GM19328 (cell line): ENCODE results near the gene DOP1A.
"Not testable (repeated sequence)": the region's sequence is repeated elsewhere in the genome, so short reads cannot be mapped to it uniquely, and the experiment has no call there.

Experiments used
- ATAC-seq: cut with Tn5 transposase; IDR thresholded peaks from one replicate; pipeline ENCODE4 v1.9.1; 2021; ENCODE audit warnings: mild to moderate bottlenecking, moderate library complexity; ENCODE audit not compliant: unreplicated experiment

DOP1A gene

DNA sequence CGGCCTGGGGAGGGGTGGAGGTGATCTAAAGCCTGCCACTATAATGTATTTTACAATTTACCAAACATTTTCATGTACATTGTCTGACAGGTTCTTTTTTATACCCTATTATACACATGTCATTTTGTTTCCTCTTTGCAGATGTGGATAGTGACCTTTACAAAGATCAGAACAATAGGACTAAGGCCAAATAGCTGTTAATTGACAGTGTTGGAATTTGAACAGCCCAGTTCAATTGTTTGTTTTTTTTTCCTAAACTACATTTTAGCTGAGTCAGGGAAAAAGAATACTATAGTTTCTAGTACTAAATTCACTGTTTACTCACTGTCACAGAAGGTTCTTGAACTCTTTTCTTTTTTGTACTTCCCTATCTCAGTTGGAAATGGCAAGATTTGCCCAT is 85.4 kb downstream of the DOP1A start:
- no peak for ATAC-seq

DNA sequence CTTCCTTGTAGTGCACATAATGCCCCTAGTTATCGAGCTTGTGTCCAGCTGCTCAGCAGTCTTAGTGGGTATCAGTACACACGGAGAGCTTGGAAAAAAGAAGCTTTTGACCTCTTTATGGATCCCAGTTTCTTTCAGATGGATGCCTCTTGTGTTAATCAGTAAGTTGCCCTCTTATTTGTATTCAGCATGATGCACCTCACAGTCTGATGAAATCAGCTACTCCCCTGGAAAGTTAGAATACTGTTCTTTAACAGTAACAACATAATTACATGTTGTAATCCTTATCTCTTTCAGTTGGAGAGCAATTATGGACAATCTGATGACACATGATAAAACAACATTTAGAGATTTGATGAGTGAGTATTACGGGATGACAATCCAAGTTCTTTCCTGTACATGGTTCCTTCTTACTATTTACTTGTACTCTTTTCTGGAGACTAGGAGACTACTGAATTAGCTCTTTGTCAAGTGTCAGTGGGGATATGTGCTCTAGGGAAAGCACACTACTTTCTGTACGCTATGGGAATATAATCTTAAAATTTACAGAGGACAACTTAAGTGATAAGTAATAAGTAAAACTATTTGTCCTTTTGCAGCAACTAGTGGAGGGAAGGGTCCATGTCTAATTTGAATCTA is 86.5 kb downstream of the DOP1A start:
- ATAC-seq, result no peak

DNA sequence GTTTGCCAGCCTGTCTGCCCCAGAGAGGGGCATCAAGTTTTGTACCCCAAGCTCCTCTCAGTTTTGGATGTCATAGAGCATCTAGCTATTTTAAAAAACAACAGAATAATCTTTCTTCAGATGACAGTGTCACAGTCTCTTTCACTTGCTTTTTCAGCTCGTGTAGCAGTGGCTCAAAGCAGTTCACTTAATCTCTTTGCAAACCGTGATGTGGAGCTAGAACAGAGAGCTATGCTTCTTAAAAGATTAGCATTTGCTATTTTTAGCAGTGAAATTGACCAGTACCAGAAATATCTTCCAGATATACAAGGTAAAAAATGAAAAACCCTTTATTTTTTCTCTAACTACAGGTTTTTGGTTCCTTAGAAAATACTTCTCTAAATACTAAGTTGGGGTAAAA is 88.3 kb downstream of the DOP1A start:
- no peak for ATAC-seq

DNA sequence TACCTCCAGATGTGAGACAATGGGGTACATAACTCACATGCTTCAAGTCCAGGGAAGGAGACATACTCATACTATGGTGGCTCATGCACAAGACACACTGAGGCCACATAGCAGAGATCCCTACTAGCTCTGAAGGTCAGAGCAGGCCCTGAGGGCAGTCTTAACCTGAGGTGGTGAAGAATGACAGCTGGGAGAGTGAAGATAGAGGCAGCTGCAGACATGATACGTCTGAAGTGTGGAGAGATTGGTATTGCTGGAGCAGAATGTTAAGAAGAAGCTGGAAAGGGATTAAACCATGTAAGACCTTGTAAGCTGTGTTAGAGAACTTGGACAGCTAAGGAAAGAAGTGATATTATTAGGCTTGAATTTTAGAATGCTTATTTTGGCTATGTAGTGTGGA is 92.7 kb downstream of the DOP1A start:
- no peak for ATAC-seq

DNA sequence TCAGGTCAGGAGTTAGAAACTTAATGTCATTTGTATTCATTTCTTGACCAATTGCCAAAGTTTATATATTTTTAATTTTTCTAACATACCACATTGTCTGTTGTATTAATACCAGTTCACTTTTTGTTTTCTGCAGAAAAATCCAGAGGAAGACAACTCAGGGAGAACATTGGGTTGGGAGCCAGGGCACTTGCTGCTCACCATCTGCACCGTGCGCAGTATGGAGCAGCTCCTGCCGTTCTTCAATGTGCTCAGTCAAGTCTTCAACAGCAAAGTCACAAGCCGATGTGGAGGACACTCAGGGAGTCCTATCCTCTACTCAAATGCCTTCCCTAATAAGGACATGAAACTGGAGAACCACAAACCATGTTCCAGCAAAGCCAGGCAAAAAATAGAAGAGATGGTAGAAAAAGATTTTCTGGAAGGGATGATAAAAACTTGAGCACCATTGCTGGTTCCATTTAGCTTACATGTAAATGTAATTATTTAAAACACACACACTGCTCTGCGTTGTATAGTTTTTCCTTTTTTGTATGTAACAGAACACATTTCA is 100.3 kb downstream of the DOP1A start:
- no peak for ATAC-seq

DNA sequence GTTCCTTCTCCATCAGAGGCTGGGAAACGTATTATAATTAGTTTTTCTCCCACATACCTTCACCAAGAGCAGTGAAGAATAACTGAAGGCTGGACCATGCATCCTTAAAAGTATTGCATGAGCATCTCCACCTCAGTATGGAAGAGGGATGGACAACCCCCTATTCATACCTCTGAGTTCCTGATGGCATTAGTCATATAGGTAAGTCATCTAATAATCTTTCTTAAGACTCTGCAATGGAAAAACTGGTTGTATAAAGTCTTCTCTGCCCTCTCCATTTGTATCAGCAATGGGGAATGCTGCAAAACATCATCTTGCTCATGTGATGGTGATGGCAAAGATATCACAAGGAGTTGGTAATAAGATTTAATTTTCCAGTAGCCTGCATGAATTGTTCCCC is 101.1 kb downstream of the DOP1A start:
- ATAC-seq, result no peak

DNA sequence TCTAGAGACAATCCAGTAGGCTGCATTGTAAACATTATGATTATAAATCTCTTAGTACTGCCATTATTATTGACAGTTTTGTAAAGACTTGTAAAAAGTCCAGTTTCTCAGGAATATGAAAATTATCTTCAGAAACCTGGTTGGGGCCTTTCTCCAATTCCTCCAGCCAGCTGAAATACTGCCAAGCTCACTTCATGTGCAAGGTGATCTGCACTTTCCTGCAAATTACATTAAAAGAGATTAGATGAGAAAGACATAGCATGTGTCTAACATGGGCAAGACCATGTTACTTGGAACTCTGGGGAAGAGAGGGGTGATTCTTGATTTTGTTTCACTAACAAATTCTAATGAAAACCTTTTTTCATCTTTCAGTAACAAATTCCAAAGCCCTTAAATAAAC is 101.6 kb downstream of the DOP1A start:
- no peak for ATAC-seq

DNA sequence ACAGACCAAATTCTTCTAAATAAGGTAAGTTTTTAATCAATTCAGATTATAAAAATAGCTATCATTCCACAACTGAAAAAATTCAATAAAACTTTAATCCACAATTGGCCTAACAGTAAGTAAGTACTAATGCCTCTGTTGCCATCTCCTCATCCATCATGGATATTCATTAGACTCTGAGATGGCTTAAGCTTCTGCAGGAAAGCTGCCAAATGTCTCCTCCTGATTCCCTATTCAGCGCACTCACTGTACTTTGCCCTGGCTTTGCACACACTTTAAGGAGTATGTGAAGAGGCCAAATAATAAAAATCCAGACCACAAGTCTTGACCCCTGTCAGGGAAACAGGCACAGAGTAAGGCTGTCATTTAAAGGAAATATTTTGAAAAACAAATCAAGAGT is 102.0 kb downstream of the DOP1A start:
- ATAC-seq, result no peak

DNA sequence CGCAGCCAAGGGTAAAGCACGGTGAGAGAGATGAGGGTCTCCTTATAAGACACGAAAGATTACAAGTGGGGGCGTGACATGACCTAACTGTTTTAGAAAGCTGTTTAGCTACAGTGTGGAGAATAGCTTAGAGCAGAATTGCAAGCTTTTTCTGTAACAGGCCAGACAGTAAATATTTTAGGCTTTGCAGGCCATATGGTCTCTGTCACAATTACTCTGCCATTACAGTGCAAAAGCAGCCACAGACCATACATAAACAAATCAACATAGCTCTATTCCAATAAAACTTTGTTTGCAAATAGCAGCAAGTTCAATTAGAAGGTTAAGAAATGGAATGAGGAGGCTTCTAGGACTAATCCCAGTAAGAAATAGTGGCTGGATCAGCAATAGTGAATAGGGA is 108.8 kb downstream of the DOP1A start:
- ATAC-seq, result no peak

DNA sequence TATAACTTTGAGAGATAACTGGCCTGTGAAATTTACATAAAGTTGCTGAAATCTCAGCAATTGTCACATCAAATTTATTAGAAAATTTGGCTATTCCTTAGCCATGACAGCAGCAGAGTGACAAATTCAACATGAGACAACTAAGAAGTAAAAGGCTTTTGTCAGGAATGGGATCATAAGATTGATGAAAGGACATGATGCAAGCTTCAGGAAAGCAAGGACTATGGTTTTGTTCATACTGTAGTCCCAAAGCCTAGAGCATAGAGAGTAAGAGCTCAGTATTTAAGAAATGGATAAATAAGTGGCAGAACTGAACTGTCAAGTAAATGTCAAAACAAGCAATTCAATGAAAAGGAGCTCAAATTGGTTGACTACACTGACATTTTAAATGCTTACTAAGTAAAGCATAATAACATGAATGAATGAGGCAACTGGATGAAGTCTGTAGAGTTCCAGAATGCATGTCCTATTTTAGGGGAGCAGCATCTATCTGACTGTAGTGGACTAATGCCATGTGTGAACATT is 113.0 kb downstream of the DOP1A start:
- ATAC-seq, result no peak

DNA sequence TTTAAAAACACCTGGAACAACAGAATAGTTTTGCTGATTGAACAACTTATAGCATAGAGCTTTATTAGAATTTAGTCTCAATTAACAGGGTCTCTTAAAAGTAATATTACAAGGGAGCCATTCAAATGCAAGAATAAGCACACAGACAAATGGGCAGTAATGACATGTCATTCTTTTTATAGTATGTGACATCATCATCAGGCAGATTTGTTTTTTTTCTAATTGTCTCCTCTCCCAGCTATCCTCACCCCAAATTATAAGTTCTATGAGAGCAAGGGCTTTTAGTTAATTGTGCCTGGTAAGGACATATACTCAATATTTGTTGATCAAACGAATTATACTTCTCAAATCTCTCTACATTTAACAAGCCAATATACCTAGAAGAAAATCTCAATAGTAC is 114.6 kb downstream of the DOP1A start:
- ATAC-seq, result no peak

DNA sequence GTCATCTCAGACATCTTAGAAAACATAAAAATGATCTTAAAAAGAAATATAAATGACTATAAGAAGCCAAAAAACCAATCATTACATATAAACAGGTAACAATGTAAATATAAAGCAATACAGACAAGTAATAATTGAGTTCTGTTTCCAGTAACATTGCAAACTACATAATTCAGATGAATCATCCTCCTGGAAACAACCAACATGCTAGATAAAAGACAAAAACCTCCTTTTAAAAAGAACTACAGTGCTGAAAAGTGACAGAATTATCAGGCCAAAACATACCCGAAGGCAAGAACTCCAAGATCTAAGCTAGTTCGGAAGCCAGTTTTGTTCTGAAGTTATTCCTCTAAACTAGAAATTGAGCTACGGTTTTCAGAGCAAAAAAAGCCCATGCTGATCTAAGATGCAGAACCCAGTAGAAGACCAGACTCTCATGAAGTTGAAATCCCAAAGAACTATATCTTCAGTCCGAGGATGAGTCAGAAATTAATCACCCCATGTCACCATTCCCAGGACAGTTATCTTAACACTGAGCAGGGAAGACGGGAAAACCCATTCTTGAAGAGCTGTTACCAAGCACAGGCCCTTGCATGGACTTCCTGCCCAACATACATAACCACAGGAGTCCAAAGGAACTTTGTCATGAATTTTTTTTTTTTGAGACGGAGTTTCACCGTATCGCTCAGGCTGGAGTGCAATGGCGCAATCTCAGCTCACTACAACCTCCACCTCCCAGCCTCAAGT is 115.8 kb downstream of the DOP1A start:
- no peak for ATAC-seq

DNA sequence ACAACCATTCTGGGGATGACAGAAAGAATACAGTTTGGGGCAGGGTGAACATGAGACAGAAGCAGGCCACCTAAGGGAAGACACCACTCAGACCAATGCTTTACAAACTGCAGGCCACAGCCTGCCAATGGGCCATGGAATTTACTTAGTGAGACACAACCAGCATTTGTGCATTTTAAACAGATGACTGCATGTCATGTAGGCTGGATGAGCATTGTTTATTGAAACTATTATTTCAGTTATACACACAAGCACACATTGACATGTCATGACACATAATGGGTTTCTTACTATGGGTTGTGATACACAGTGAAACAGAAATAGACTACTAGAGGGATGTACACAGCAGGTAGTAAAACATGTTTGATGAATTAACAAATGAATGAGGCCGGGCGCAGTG is 117.6 kb downstream of the DOP1A start:
- no peak for ATAC-seq

DNA sequence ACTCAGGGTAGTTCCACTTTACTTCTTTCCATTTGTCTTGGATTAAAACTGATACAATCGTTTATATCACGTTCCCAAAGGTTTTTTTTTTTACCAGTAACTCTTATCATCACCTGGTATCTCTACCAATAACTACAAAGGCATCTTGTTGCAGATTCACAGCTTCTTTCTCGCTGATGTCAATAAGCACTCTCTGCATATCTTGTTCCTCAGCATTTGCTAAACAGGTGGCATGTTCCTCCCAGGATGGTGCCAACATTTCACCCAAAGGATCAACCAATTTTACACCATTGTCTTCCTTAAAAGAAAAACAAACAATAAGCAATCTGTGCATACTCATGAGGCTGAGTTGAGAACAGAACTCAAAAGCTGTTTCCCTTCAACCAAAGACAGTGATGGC is 121.0 kb downstream of the DOP1A start:
- no peak for ATAC-seq

DNA sequence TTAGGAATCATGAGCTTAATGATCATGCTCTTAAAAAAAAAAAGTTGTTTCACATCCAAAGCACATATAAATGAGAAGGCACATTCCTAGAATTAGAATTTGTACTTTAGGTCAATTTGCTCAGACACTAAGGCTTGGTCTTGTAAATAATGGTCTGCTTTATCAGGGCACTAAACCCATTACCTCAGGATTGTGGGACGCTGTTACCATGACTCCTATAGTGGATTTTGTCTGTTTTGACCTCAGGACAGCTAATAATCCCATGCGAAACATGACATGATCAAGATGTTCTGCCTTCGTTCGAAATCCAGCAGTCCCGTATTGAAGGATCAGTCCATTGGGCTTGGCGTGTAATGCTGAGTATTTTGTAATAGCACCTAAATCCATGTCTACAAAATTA is 123.2 kb downstream of the DOP1A start:
- no peak for ATAC-seq

DNA sequence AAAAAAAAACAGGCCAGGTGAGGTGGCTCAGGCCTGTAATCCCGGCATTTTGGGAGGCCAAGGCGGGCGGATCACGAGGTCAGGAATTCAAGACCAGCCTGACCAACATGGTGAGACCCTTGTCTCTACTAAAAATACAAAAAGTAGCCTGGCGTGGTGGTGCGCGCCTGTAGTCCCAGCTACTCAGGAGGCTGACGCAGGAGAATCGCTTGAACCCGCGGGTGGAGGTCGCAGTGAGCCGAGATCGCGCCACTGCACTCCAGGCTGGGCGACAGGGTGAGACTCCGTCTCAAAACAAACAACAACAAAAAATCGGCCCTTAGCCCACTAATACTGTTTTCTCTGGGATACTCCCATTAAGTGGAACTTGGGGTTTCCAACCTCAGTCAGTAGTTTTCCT is 124.5 kb downstream of the DOP1A start:
- not testable (repeated sequence) for ATAC-seq

DNA sequence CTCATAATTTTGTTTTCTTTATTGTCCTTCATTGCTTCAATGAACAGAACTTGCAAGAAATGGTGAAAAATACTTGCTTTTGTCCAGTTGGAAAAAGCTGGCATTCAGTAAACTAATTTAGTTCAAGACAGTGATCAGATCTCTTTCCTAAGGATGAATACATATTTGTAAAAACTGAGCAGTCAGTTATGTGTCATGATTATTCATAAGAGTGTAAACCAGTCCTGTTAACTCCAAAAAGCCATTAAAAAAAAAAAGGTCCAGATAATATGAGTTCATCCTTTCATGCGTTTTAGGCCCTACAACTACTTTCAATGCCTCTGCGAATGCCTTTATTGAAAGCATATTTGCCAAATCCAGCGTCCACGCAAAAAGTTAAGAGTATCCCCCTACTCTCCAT is 125.0 kb downstream of the DOP1A start:
- no peak for ATAC-seq

DNA sequence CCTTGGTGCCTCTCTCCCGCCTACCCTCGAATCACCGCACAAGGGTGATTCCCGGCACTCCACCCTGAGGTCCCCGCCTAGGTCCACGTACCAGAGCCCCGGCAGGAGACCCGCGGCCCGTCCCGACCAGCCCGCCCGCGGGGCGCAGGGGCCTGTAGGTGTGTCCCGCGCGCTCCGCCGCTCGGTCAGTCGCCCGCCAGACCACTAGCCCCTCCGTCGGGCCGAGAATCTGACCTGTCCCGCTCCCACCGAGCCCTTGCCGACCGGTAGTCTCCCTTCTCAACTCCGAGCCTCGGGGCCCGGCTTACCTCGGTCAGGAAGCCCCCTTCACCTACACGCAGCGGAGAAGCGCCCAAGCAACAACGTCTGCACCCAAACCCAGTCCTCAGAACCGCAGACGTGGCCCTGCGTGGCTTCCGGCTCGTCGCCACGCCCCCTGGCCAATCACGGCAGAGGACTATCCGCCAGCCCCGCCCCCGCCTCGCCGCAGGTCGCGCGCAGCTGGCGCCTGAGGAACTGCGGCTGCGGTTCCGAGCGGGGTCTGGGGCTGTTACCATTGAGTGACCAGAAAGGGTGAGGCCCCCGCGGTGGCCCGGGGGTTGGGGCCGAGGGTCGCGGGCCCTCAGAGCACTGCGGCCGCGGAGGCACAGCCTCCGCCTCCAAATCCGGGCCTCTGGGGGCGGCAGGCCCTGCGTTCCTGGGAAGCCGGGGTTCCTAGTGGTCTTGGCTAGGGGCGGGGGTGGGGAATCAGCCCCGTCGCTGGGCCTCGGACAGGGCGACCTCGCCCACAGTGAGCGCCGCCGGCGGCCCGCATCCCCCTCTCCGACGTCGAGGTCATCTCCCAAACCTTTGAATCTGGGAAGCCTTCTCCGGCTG is 125.6 kb downstream of the DOP1A start, which contains the start of the genes PGM3 and RWDD2A:
TSS of gene PGM3 (minus strand) at position 395 of the 876 bp plus-strand sequence. CDS start 2,253 bp downstream, outside the sequence.
TSS of gene RWDD2A (plus strand) at position 487 of the 876 bp plus-strand sequence. CDS start 1,095 bp downstream, outside the sequence.
- ATAC-seq, result peak; percentile 97

DNA sequence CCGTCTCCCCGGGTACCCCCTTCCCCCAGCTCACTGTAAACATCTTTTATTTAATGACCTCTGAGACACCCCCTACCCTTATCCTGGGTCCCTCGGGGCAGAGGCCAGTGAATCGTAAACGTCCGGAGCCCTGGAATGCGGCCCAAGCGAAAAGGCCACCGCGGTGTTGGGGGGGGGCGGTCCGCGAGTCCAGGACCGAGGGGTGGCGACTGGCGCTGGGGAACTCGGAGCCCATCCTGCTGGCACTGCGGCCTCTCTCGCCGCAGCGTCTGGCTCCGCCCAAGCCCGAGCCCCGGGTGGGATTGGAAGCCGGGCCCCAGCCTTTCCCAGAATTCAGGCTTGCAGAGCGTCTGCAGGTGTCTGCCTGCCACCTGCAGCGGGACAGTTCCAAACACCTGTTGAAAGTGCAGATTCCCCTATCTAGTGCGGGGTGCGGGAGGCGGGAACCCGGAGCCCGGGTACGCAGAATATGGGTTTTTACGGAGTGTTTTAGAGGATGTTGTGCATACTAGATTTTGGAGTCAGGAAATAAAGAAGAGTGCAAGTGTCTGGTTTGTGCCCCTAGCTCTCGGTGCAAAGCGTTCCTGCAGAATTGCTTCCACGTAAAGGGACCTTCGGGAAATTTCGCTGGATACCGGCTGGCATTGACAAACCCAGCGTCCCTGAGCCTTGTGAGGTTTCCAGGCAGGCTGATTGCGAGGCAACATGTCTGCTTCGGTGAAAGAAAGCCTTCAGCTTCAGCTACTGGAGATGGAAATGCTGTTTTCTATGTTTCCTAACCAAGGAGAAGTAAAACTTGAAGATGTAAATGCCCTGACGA is 126.5 kb downstream of the DOP1A start:
- peak; percentile 4 for ATAC-seq
